ENCODE results near the gene C12orf75. TPM values are rescaled to one million over a fixed set of nuclear protein-coding genes. Genes with fewer than 3 reads are reported as not detected.

The C12orf75 gene
- total and polyA plus RNA-seq, 8 donors: 4.9 to 145 (median 43.4) TPM; not detected in 1

- no peak for TF ChIP-seq EP300 (IDR thresholded peaks at IDR 0.05)
- no peak for TF ChIP-seq POLR2A (IDR thresholded peaks at IDR 0.05)
- no peak for TF ChIP-seq POLR2AphosphoS5 (IDR thresholded peaks at IDR 0.05)
- TF ChIP-seq, protein P1, sequence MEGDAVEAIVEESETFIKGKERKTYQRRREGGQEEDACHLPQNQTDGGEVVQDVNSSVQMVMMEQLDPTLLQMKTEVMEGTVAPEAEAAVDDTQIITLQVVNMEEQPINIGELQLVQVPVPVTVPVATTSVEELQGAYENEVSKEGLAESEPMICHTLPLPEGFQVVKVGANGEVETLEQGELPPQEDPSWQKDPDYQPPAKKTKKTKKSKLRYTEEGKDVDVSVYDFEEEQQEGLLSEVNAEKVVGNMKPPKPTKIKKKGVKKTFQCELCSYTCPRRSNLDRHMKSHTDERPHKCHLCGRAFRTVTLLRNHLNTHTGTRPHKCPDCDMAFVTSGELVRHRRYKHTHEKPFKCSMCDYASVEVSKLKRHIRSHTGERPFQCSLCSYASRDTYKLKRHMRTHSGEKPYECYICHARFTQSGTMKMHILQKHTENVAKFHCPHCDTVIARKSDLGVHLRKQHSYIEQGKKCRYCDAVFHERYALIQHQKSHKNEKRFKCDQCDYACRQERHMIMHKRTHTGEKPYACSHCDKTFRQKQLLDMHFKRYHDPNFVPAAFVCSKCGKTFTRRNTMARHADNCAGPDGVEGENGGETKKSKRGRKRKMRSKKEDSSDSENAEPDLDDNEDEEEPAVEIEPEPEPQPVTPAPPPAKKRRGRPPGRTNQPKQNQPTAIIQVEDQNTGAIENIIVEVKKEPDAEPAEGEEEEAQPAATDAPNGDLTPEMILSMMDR (IDR thresholded peaks at IDR 0.05): no peak
- peaks cover 0 to 11% (median 7%) of the 10 kb centered on the region in 4 donors for H3K4me1 ChIP-seq
- no peak for DNase-seq
- no peak overlapping the region for H3K27ac ChIP-seq
- H3K4me3 ChIP-seq: no peak overlapping the region
- 92 to 100% (median 95%) methylated on average over 7 of the region's 7 CpGs for WGBS, 5 donors
- H3K9me3 ChIP-seq: no peaks in the 10 kb centered on the region
- H3K36me3 ChIP-seq: no peaks in the 10 kb centered on the region
- H3K27me3 ChIP-seq: no peaks in the 10 kb centered on the region
- intact Hi-C loops (cut with DNase I; ENCODE audit: low total_unique reads): no loop called here
Observed at GRCh38 chr12:105406497-105406896, 76.0 kb downstream of the C12orf75 start.

DNA sequence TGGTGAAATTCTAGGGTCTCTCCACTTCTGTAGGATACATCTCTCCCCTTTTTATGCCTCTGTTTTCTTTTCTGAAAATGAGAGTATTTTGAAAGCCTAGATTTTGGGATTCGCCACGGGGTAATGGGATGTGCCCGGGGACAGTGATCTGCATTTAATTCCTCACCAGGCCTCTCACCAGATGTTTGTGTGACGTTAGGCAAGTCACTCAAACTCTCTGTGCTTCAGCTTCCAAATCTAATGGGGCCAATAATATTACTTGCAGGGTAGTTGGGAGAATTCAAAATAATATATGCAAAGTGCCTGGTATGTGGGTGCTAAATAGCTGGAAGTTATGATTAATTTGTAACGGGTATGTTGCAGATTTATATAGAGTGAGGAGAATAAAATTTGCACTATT is 78.8 kb downstream of the C12orf75 start:
- no peak for DNase-seq
- intact Hi-C loops (cut with DNase I; ENCODE audit: low total_unique reads): no loop called here
- no peak overlapping the region for H3K27ac ChIP-seq
- no peak overlapping the region for H3K4me3 ChIP-seq
- TF ChIP-seq POLR2AphosphoS5 (IDR thresholded peaks at IDR 0.05) (no peak), POLR2A (IDR thresholded peaks at IDR 0.05) (no peak), EP300 (IDR thresholded peaks at IDR 0.05) (no peak)
- TF ChIP-seq, protein P1 (IDR thresholded peaks at IDR 0.05): no peak
- no peaks in the 10 kb centered on the region for H3K27me3 ChIP-seq
- no peaks in the 10 kb centered on the region for H3K9me3 ChIP-seq
- peaks cover 0 to 11% (median 7%) of the 10 kb centered on the region in 4 donors for H3K4me1 ChIP-seq
- WGBS, 5 donors: 86 to 93% (median 87%) methylated on average over 5 of the region's 5 CpGs
- H3K36me3 ChIP-seq: no peaks in the 10 kb centered on the region

DNA sequence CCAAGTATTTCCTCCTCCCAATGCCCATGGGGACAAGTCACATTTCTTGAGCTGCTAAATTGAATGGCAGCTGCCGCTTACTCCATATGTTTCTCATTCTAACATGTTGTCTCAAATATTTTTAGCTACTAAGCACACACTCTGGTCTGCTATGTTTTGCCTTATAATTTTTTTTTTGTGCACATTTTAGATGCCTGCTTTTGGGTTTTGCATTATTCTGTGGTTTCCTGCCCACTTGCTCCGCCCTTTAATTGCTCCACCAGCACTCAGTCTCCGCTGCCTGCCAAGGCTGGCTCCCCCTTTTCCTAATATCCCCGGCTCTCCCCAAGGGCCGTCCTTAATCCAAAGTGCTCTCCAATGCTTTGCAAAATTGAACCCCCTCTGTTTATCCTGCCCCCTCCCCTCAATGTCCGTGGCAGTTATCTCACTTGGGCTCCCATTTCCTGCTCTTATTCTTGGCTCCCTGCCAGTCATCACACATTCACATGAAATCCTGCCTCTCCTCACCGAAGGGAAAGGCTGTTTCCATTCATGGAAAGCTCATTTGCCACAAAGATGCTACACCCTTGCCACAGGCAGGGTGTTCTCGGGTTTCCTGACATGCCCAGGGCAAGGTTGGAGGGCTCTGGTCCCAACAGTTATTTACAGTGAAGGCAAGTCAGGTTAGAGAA is 79.4 kb downstream of the C12orf75 start:
- peaks cover 0 to 11% (median 7%) of the 10 kb centered on the region in 4 donors for H3K4me1 ChIP-seq
- H3K36me3 ChIP-seq: no peaks in the 10 kb centered on the region
- no peak overlapping the region for H3K4me3 ChIP-seq
- peak; percentile 26 to 81 for DNase-seq
- intact Hi-C loops (cut with DNase I; ENCODE audit: low total_unique reads): no loop called here
- H3K9me3 ChIP-seq: no peaks in the 10 kb centered on the region
- H3K27ac ChIP-seq: no peak overlapping the region
- WGBS, 5 donors: 13 to 22% (median 15%) methylated on average over 8 of the region's 8 CpGs
- H3K27me3 ChIP-seq: no peaks in the 10 kb centered on the region
- no peak for TF ChIP-seq POLR2A (IDR thresholded peaks at IDR 0.05)
- TF ChIP-seq, protein P1 (IDR thresholded peaks at IDR 0.05): no peak

DNA sequence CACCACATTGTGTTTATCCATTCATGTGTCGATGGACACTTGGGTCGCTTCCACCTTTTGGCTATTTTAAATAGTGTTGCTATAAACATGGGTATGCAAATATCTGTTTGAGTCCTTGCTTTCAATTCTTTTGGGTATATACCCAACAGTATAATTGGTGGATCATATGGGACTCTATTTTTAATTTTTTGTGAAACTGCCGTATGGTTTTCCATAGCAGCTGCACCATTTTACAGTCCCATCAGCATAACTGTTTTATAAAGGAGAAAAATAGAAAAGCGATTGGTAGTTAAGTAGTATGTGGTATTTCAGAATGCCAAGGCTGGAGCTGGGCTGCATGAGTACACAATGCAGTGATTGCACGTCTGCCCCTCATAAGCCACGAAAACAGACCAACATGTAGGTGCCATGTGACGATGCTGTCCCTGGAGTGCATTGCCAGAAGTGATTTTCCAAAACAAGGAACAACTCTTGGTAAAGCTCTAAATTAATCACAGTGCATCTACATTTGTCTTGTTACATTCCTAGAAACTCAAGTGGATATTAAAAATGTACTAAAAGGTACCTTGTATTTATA is 83.5 kb downstream of the C12orf75 start:
- Histone ChIP-seq H3K27ac (no peak overlapping the region), H3K4me3 (no peak overlapping the region), H3K9me3 (no peaks in the 10 kb centered on the region), H3K27me3 (no peaks in the 10 kb centered on the region), H3K4me1 (peaks cover 0 to 11% (median 7%) of the 10 kb centered on the region in 4 donors), H3K36me3 (no peaks in the 10 kb centered on the region)
- no peak for DNase-seq
- intact Hi-C loops (cut with DNase I; ENCODE audit: low total_unique reads): no loop called here
- 92 to 95% (median 94%) methylated on average over 7 of the region's 7 CpGs for WGBS, 5 donors
- TF ChIP-seq POLR2AphosphoS5 (IDR thresholded peaks at IDR 0.05) (no peak), EP300 (IDR thresholded peaks at IDR 0.05) (no peak), POLR2A (IDR thresholded peaks at IDR 0.05) (no peak)
- TF ChIP-seq, protein P1 (IDR thresholded peaks at IDR 0.05): no peak
